NCI-H1105 (cell line): Measurements from ENCODE around the gene ACAN.

Source experiments
- DNase-seq: peaks from one replicate; lab custom pipeline; 2025; lab: John Stamatoyannopoulos, UW

The ACAN gene

GRCh38 chr15:88802250-88802990 is 816 bp upstream of the ACAN start:
- no peak for DNase-seq

DNA sequence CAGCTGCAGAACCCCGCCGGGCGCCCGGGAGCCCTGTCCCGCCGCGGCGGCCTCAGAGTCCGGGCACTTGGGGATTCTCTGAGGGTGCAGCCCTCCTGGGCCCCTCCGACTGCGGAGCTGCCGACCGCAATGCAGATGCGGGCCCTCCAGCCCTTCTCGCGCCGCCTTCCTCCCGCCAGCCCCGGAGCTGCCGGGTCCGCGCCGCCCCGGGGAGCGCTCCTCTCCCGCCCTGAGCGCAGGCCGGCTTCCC is 320 bp upstream of the ACAN start:
- DNase-seq = no peak

GRCh38 chr15:88803920-88804247 is 648 bp downstream of the ACAN start:
- no peak for DNase-seq

DNA sequence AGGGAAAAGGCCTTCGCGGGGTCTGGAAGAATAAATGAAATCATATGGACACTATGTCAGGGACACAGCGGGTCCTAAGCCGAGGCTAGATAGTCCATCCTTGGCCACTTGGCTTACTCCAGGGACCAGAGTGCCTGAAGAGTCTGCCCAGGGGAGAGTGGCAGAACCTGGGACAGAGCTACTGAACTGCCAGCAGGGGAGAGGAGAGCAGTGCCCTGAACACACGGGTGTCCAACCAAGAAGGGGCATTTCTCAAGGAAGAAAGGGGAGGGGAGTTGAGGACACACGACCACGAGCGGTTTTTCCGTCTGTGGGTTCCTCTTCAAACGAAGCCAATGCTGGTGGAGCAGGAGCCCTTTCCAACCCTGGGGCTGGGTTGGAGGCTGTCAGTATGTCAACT is 1.0 kb downstream of the ACAN start:
- DNase-seq = no peak

DNA sequence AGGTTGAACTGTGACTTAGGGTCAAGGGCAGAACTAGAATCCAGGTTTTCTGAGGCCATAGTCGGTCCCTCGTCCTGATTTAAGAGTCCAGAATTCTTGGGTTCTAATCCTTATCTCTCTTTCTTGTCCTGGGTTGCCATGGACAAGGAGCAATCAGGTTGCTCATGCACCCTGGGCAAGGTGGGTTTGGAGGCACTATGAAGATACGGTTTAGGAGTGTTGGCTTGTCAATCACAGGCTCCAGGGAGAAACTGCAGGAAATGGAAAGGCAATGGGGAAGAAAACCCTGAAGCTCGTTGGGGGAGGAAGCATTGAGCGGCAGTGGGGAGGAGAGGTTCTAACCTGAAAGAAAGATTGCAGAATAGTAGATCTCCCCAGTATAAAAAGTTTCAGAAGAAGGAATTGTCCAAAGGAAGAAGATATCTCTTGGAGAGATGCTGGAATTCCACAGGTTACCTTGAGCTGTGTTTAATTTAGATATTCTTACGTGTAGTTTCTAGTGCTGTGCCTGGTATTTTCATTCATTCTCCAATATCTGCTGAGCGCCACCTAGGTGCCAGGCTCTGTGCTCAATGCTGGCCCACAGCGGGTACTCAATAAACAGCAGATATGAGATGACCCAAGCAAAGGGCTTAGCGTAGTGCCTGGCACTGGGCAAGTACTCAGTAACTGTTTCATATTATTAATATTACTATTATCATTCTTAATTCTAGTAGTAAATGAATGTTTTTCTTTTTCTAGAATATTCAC is 2.0 kb downstream of the ACAN start:
- DNase-seq = no peak

DNA sequence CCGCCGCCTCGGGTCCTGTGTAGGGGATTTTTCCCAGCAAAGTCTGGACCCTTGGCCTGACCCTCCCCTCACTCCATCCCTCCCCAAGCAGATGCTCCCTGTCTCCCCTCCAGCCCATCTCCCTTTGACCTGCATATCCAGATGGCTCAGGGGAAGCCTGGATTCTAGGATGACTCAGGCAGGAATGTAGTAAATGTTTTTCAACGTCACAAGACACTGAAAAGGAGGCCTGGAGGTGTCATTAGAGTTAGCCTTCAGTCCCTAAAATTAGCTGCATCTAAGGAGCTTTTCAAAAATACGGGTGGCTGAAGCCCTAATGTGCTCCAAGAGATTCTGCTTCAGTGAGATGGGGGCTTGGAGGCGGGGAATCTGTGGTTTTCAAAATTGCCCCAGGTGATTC is 7.2 kb downstream of the ACAN start:
- no peak for DNase-seq

GRCh38 chr15:88812133-88812532 is 8.9 kb downstream of the ACAN start:
- DNase-seq = no peak

DNA sequence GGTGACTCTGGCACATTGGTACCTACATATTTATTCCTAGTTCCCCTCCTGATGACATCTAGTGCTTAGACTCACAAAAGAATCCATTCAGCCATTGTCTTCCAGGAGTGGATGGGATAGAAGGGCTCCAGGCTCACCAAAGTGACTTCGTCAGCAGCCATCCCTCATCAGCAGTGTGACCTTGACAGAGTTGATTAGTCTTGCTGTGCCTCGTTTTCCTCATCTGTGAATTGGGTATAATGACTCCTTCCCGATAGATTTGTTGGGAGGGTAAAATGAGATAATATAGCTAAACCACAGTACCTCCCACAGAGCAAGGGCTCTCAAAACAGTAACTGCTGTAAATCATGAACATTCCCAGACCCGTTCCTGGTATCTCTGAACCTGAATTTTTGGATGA is 10.7 kb downstream of the ACAN start:
- no peak for DNase-seq

- no peak for DNase-seq
Observed at GRCh38 chr15:88814393-88814792, 11.2 kb downstream of the ACAN start.

DNA sequence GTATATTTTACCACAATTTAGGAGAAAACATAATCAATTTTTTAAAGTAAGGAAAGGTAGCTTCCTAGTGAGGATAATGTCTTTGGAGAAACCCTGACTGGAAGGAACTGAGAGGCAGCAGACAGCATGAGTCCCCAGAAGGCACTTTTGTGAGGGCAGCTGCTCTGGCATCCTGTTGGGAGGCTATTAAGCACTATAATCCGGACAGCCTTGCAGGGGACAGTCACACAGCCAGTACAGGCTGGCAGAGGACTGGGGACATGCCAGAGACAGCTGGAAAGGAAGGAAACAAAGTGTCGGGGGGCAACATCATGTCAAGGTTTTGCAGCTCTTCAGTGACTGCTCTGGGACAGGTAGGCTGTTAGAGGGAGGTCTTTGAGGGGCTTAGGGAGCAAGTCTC is 15.7 kb downstream of the ACAN start:
- DNase-seq = no peak

- no peak for DNase-seq
Observed at GRCh38 chr15:88821993-88822392, 18.8 kb downstream of the ACAN start.

DNA sequence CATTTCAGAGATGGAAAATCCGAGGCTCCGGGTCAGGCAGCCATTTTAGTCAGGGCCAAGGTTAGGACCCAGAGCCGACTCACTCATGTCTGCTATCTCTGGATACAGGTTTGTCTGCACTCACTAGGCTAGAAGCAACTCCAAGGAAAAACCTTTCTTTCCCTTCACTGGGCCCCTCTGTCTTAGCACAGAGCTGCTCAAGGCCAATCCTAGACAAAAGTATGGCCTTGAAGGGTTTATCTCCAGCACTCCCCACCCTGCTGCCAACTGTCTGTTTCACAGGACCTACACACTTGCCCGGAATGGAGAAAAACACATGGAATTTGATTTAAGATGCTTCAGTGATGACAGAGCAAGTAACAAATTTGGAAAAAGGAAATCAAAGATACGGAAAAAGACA is 25.6 kb downstream of the ACAN start:
- no peak for DNase-seq

- DNase-seq = no peak
Observed at GRCh38 chr15:88830016-88830415, 26.8 kb downstream of the ACAN start.

DNA sequence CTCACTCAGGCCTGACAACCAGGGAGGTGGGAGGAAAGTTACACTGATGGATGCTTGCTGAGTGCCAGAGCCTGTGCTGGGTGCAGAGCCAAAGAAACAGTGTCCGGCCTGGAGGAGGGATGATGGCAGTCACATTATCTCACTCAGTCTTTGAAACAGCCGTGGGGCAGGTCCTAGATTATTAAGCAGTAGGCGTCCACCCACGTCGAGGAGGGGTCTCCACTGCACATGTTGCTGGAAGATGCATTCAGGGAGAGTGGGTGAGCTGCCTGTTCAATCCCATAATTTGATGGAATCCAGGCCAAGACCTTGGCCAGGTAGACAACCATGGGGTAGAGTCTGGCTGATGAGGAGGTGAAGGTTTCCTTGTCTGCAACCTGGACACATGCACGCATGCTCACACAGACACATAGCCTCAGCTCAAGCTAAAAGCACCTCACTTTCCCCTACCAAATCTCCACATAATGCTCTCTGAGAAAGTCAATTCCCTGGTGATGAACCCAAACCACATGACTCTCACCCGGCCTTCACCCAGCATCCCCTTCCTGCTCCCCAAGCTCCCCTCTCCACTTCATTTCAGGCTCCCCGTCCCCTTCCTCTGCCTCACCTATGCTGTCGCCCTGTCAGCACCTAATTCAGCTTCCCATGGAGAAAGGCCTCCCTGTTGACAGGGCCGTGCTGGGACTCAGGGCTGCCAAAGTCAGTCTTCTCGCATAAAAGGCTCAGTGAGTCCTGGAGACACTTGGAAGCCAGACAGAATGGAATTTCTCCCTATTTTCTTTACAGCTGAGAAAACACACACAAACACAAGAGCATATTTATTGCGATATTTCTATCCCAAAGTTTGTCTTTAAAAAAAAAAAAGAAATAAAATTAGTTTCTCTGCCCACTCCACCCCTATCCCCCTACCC is 29.8 kb downstream of the ACAN start:
- DNase-seq = no peak

GRCh38 chr15:88833731-88834100 is 30.5 kb downstream of the ACAN start:
- DNase-seq = no peak

GRCh38 chr15:88834211-88834812 is 31.1 kb downstream of the ACAN start:
- no peak for DNase-seq

- no peak for DNase-seq
Observed at GRCh38 chr15:88835119-88835518, 31.9 kb downstream of the ACAN start.

GRCh38 chr15:88835646-88836045 is 32.4 kb downstream of the ACAN start:
- DNase-seq = no peak

DNA sequence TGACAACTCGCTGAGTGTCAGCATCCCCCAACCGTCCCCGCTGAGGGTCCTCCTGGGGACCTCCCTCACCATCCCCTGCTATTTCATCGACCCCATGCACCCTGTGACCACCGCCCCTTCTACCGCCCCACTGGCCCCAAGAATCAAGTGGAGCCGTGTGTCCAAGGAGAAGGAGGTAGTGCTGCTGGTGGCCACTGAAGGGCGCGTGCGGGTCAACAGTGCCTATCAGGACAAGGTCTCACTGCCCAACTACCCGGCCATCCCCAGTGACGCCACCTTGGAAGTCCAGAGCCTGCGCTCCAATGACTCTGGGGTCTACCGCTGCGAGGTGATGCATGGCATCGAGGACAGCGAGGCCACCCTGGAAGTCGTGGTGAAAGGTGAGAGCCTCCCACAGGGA is 35.4 kb downstream of the ACAN start:
- no peak for DNase-seq

GRCh38 chr15:88839146-88839545 is 35.9 kb downstream of the ACAN start:
- no peak for DNase-seq

DNA sequence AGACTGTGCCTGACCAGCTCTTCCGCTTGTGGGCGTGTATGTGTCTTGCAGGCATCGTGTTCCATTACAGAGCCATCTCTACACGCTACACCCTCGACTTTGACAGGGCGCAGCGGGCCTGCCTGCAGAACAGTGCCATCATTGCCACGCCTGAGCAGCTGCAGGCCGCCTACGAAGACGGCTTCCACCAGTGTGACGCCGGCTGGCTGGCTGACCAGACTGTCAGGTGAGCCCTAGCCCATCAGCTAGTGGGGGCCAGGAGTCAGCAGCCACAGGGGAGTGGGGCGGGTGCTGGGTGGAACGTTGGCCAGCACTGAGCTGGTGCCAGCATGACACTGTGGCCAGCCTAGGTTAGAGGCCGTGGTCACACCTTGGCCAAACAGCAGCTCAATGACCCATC is 36.7 kb downstream of the ACAN start:
- no peak for DNase-seq

DNA sequence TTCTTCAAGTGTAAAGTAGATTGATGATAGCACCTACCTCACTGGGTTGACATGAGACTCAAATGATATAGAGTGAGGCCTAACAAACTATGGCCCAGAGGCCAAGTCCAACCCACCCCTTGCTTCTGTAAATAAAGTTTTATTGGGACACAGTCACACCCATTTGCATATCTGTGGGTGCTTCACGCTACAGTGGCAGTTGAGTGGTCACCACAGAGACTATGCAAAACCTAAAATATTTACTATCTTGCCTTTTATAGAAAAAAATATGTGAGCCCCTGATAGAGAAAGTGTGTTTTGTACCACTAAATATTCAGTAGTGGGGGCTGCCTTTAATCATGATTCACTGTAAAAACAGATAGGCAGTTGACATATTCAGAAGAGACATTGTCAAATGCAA is 38.0 kb downstream of the ACAN start:
- no peak for DNase-seq

GRCh38 chr15:88842156-88842555 is 38.9 kb downstream of the ACAN start:
- no peak for DNase-seq
